ENCODE results near the gene SCNN1B.

The SCNN1B gene

GRCh38 chr16:23374721-23375510, 72.8 kb downstream of the SCNN1B start:
- Histone ChIP-seq H4K20me1 (ENCODE audit: low read depth, low read length) (no peaks in the 10 kb centered on the region), H3K27ac (ENCODE audit: low read depth, low read length) (no peak overlapping the region), H3K4me3 (ENCODE audit: insufficient read depth, low read length, poor library complexity, severe bottlenecking) (no peak overlapping the region), H3F3A (ENCODE audit: insufficient read depth) (no peaks in the 10 kb centered on the region), H3K27me3 (ENCODE audit: low read length) (no peaks in the 10 kb centered on the region), H3K9me3 (ENCODE audit: insufficient read depth, low read length) (no peaks in the 10 kb centered on the region), H3K36me3 (ENCODE audit: low read length) (no peaks in the 10 kb centered on the region), H2AFZ (ENCODE audit: low read depth, low read length, severe bottlenecking) (no peak overlapping the region), H3K4me2 (ENCODE audit: low read depth, low read length, poor library complexity, severe bottlenecking) (no peak overlapping the region), H3K79me2 (ENCODE audit: insufficient read depth, low read length) (no peaks in the 10 kb centered on the region), H3K9ac (ENCODE audit: low read length) (no peak overlapping the region), H3K9me2 (replicated peaks; ENCODE audit: insufficient read depth, low read length) (no peaks in the 10 kb centered on the region)
- no peak for TF ChIP-seq CTCF (IDR thresholded peaks at IDR 0.05; ENCODE audit: insufficient read depth, low read length, poor library complexity, severe bottlenecking)
- TF ChIP-seq EZH2phosphoT487 (conservative IDR thresholded peaks at IDR 0.05; ENCODE audit: low read length), result no peak

- no peaks in the 10 kb centered on the region for H3K36me3 ChIP-seq (ENCODE audit: low read length)
- H3K9me3 ChIP-seq (ENCODE audit: insufficient read depth, low read length), result no peaks in the 10 kb centered on the region
- H2AFZ ChIP-seq (ENCODE audit: low read depth, low read length, severe bottlenecking), result no peak overlapping the region
- H3F3A ChIP-seq (ENCODE audit: insufficient read depth), result no peaks in the 10 kb centered on the region
- H3K4me2 ChIP-seq (ENCODE audit: low read depth, low read length, poor library complexity, severe bottlenecking), result no peak overlapping the region
- no peaks in the 10 kb centered on the region for H3K79me2 ChIP-seq (ENCODE audit: insufficient read depth, low read length)
- no peaks in the 10 kb centered on the region for H4K20me1 ChIP-seq (ENCODE audit: low read depth, low read length)
- H3K9ac ChIP-seq (ENCODE audit: low read length), result no peak overlapping the region
- no peak overlapping the region for H3K4me3 ChIP-seq (ENCODE audit: insufficient read depth, low read length, poor library complexity, severe bottlenecking)
- no peaks in the 10 kb centered on the region for H3K9me2 ChIP-seq (replicated peaks; ENCODE audit: insufficient read depth, low read length)
- no peaks in the 10 kb centered on the region for H3K27me3 ChIP-seq (ENCODE audit: low read length)
- TF ChIP-seq EZH2phosphoT487 (conservative IDR thresholded peaks at IDR 0.05; ENCODE audit: low read length) (no peak), CTCF (IDR thresholded peaks at IDR 0.05; ENCODE audit: insufficient read depth, low read length, poor library complexity, severe bottlenecking) (no peak)
- H3K27ac ChIP-seq (ENCODE audit: low read depth, low read length), result no peak overlapping the region
Measured at GRCh38 chr16:23375643-23376042, 73.5 kb downstream of the SCNN1B start.

- Histone ChIP-seq H3F3A (ENCODE audit: insufficient read depth) (no peaks in the 10 kb centered on the region), H4K20me1 (ENCODE audit: low read depth, low read length) (no peaks in the 10 kb centered on the region), H3K27me3 (ENCODE audit: low read length) (no peaks in the 10 kb centered on the region), H3K9me2 (replicated peaks; ENCODE audit: insufficient read depth, low read length) (no peaks in the 10 kb centered on the region), H3K27ac (ENCODE audit: low read depth, low read length) (no peak overlapping the region), H3K79me2 (ENCODE audit: insufficient read depth, low read length) (no peaks in the 10 kb centered on the region), H3K4me3 (ENCODE audit: insufficient read depth, low read length, poor library complexity, severe bottlenecking) (no peak overlapping the region), H3K4me2 (ENCODE audit: low read depth, low read length, poor library complexity, severe bottlenecking) (no peak overlapping the region), H3K36me3 (ENCODE audit: low read length) (no peaks in the 10 kb centered on the region), H2AFZ (ENCODE audit: low read depth, low read length, severe bottlenecking) (no peak overlapping the region), H3K9ac (ENCODE audit: low read length) (no peak overlapping the region), H3K9me3 (ENCODE audit: insufficient read depth, low read length) (no peaks in the 10 kb centered on the region)
- TF ChIP-seq CTCF (IDR thresholded peaks at IDR 0.05; ENCODE audit: insufficient read depth, low read length, poor library complexity, severe bottlenecking), result no peak
- no peak for TF ChIP-seq EZH2phosphoT487 (conservative IDR thresholded peaks at IDR 0.05; ENCODE audit: low read length)
Measured at GRCh38 chr16:23377071-23377931, 75.2 kb downstream of the SCNN1B start.
